ENCODE measurements around the gene SLC2A8.

Gene SLC2A8

DNA sequence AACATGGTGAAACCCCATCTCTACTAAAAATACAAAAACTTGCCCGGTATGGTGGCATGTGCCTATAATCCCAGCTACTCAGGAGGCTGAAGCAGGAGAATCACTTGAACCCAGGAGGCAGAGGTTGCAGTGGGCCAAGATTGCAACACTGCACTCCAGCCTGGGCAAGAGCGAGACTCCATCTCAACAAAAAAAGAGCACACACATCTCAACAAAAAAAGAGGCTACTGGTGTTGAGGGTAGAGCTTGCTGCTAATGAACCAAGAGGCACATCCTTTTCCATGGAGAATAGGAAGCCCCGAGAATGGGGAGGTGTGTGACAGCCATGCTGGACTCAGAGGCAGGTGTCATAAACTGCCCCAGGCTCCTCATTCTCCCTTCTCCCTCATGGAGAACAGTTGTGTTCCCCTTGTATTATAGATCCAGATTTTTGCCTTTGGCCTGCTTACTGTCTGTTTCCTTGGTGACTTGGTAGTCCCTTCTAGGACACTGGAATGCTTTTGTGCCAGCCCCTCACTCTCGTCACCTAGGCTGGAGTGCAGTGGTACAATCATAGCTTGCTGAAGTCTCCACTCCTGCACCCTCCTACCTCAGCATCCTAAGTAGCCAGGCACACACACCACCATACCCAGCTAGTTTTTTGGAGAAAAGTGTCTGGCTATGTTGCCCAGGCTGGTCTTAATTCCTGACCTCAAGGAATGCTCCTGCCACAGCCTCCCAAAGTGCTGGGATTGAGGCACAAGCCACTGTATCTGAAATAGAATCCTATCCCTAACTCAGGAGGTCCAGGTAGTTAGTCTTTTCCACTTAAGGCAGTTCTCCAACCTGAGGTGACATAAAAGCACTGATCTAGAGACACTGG, 49.1 kb downstream of the SLC2A8 start:
- no peak overlapping the region for H3K9ac ChIP-seq (ENCODE audit: low read depth, low read length)
- H3K27me3 ChIP-seq (ENCODE audit: control insufficient read depth, insufficient read depth, low read length): no peaks in the 10 kb centered on the region
- no peaks in the 10 kb centered on the region for H3K9me3 ChIP-seq (ENCODE audit: control insufficient read depth, insufficient read depth, low read length)
- no peak overlapping the region for H3K4me3 ChIP-seq (ENCODE audit: low read depth, low read length)
- H3K4me1 ChIP-seq (ENCODE audit: control insufficient read depth, insufficient read depth, low read length): no peaks in the 10 kb centered on the region
- peaks cover 68% of the 10 kb centered on the region for H3K36me3 ChIP-seq (ENCODE audit: control insufficient read depth, insufficient read depth, low read length)

DNA sequence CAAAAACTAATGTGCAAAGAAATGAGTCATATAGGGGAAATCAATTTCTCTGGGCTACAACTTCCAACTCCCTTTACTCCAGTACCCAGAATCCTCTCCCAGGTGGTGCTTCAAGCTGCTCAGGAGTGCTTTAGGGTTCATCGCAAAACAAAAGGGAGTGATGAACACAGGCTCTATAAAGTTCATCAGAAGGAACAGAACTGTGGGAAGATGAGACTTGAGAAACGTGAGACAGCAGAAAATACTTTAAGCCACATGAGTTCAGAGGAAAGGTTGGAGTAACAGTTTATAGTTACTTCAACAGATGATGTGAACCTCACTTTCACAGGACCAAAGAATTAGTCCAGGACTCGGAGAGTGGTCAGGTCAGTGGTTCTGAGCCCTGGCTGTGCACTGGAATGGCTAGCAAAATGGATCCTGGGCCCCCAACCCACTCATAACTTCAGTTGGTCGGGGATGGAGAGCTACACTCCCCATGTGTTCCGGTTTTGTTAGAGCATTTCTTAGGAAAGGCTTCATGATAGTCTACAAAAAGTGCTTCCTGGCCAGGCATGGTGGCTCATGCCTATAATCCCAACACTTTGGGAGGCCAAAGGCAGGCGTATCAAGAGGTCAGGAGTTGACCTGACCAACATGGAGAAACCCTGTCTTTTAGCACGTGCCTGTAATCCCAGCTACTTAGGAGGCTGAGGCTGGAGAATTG, 49.9 kb downstream of the SLC2A8 start:
- no peak overlapping the region for H3K4me3 ChIP-seq (ENCODE audit: low read depth, low read length)
- H3K9me3 ChIP-seq (ENCODE audit: control insufficient read depth, insufficient read depth, low read length): no peaks in the 10 kb centered on the region
- no peak overlapping the region for H3K9ac ChIP-seq (ENCODE audit: low read depth, low read length)
- H3K4me1 ChIP-seq (ENCODE audit: control insufficient read depth, insufficient read depth, low read length): no peaks in the 10 kb centered on the region
- no peaks in the 10 kb centered on the region for H3K27me3 ChIP-seq (ENCODE audit: control insufficient read depth, insufficient read depth, low read length)
- H3K36me3 ChIP-seq (ENCODE audit: control insufficient read depth, insufficient read depth, low read length): peaks cover 65% of the 10 kb centered on the region

DNA sequence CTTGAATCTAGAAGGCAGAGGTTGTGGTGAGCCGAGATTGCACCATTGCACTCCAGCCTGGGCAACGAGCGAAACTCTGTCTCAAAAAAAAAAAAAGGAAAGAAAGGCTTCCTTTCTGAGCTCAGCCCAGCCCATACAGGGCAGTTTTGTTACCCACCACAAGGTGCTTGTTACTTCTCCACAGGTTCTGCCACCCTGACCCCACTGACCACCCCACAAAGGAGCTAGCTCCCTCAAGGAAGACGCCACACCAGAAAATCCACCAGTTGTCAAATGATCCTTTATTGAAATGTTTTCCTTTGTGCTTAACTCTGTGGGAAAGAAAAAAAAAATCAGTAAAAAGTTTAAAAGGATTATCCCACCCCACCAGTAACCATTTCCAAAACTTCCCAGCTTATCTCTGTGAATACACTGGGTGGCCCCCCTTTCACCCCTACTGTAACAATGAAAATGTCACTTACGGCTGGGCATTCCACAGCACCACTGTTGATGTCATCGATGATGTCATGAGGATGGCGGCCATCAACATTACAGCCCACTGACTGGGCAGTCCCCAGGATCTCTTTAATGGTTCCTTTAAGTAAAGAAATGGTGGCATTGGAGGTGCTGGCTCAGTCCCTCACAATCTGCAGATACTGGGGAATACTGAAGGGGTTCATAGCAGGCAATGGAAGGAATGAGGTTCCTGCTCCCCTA, 50.6 kb downstream of the SLC2A8 start:
- Histone ChIP-seq H3K27me3 (ENCODE audit: control insufficient read depth, insufficient read depth, low read length) (no peaks in the 10 kb centered on the region), H3K4me3 (ENCODE audit: low read depth, low read length) (peak overlapping the region; percentile 95), H3K9ac (ENCODE audit: low read depth, low read length) (no peak overlapping the region), H3K9me3 (ENCODE audit: control insufficient read depth, insufficient read depth, low read length) (no peaks in the 10 kb centered on the region), H3K36me3 (ENCODE audit: control insufficient read depth, insufficient read depth, low read length) (peaks cover 65% of the 10 kb centered on the region), H3K4me1 (ENCODE audit: control insufficient read depth, insufficient read depth, low read length) (peaks cover 3% of the 10 kb centered on the region)

DNA sequence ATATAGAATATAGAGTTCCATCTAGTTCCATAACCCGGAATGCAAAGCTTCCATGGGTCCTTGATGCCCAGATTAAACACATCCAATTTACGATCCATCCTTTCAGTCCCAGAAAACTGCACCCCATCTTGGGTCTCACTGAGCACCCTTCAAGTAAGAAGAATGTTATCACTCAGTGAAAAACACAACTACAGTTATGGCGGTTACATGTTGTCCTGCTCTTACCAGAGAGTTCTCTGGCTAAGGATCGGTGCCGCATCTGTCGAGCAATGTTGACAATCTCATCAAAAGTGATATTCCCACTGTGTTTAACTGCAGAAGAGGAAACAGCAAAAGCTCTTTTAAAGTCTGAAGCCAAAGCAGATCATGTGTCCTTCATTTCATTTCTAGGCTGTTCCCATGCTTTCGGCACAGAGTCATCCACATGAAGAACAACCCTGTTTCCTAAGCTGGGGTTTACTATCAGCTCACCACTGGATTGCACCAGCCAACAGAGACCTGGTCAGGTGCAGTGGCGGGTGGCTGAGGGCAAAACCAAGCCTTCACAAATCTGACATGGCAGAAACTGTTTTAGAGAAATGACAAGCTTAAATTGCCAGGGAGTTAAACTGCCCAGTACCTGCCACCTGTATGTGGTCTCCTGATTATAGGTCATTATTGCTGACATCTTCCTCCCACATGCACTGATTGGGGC, 51.3 kb downstream of the SLC2A8 start:
- Histone ChIP-seq H3K27me3 (ENCODE audit: control insufficient read depth, insufficient read depth, low read length) (no peaks in the 10 kb centered on the region), H3K4me1 (ENCODE audit: control insufficient read depth, insufficient read depth, low read length) (peaks cover 3% of the 10 kb centered on the region), H3K9me3 (ENCODE audit: control insufficient read depth, insufficient read depth, low read length) (no peaks in the 10 kb centered on the region), H3K9ac (ENCODE audit: low read depth, low read length) (peak overlapping the region; percentile 100), H3K36me3 (ENCODE audit: control insufficient read depth, insufficient read depth, low read length) (peaks cover 68% of the 10 kb centered on the region), H3K4me3 (ENCODE audit: low read depth, low read length) (peak overlapping the region; percentile 95)

DNA sequence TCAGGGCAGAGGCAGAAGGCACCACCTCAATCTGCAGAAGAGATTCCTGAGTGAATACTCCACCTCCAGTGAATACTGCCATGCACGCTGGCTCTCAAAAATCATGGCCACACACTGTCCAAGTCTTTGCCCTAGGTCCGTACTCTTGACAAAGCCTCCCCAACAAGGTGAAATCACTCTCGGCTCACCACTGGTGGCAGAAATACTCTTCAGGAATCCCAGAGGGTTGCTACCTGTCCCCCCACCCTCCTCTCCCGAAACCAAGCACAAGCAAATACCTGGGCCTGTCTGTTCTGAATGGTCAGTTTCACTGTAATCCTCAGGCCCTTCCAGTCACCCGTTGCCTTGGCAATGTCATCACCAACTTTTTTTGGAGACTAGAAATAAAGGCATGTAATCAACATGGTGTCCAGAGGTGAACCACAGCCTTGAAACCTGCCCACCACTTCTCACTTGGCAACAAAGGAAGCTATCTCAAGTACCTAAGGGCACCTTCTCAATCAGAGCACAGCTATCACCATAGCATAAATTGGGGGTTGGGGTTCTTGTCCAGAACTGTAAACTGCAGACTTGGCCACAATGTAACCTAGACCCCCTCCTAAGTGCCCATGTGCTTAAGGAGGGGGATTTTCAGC, 52.5 kb downstream of the SLC2A8 start:
- peaks cover 3% of the 10 kb centered on the region for H3K4me1 ChIP-seq (ENCODE audit: control insufficient read depth, insufficient read depth, low read length)
- peaks cover 65% of the 10 kb centered on the region for H3K36me3 ChIP-seq (ENCODE audit: control insufficient read depth, insufficient read depth, low read length)
- H3K9me3 ChIP-seq (ENCODE audit: control insufficient read depth, insufficient read depth, low read length): no peaks in the 10 kb centered on the region
- peak overlapping the region; percentile 95 for H3K4me3 ChIP-seq (ENCODE audit: low read depth, low read length)
- no peaks in the 10 kb centered on the region for H3K27me3 ChIP-seq (ENCODE audit: control insufficient read depth, insufficient read depth, low read length)
- H3K9ac ChIP-seq (ENCODE audit: low read depth, low read length): peak overlapping the region; percentile 100

DNA sequence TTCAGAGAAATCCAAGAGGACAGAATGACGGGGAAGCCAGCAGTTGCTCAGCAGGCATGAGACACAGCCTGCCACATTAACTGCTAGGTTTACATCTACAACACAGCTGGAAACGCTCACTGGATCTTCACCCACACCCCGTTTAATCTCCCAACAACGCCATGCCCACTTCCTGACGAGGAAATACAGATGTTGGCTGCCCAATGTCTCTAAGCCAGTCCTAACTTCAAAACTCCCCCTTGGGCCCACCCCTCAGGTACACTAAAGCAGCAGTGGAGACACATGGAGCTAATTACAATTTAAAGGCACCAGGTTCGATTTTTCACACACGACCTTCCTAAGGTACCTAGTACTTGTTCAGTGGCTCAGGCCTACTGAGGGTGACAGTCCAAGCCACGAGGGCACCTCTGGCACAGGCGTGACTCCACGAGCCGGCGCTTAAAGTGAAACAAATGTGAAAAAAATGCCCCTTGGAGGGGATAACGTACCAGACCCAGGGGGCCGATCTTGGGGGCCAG, 53.3 kb downstream of the SLC2A8 start:
- Histone ChIP-seq H3K9ac (ENCODE audit: low read depth, low read length) (peak overlapping the region; percentile 100), H3K27me3 (ENCODE audit: control insufficient read depth, insufficient read depth, low read length) (no peaks in the 10 kb centered on the region), H3K4me1 (ENCODE audit: control insufficient read depth, insufficient read depth, low read length) (peaks cover 3% of the 10 kb centered on the region), H3K36me3 (ENCODE audit: control insufficient read depth, insufficient read depth, low read length) (peaks cover 59% of the 10 kb centered on the region), H3K9me3 (ENCODE audit: control insufficient read depth, insufficient read depth, low read length) (no peaks in the 10 kb centered on the region), H3K4me3 (ENCODE audit: low read depth, low read length) (peak overlapping the region; percentile 95)

DNA sequence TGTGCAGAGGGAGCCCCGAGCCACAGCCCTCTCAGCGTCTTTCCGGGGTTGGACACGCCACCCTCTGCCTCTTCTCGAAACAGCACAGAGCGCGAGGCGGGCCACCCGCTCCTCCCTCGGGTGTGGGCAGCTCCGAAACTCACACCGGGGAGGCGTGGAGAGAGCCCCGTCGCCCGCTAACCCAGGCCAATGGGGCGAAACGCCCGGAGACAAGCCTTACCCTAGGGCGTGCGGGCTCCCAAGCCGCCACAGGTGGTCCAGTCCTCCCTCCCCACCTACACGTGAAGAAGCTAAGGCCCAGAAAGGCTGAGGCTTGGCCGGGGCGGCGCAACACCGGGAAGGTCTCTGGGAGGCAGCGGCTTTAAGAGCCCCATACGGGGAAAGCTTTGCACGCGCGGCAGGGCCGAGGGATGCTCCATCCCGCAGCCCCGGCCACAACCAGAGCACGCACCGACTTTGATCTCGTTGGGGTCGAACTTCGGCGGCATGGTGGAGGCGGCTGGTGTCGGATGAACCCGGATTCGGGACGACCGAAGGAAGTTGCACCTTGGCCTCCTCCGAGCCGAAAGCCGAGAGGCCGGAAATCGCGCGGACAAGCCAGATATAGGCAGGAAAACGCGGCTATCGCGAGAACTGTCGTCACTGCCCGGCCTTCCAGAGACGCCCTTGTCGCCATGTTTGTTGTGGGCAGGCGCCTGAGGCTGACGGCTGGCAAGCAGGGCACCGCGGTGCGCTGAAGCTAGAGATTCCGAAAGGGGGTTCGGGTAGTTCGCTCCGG, 54.0 kb downstream of the SLC2A8 start, which contains the start of the genes LRSAM1 and RPL12:
Gene LRSAM1 (plus strand): TSS at position 681 of the 778 bp plus-strand sequence. CDS start 3,018 bp downstream, outside the sequence.
Gene RPL12 (minus strand): TSS at position 577 of the 778 bp plus-strand sequence. CDS start 89 bp downstream, at position 488.
- H3K9ac ChIP-seq (ENCODE audit: low read depth, low read length): peak within 1 kb of the TSS; percentile 100
- peaks cover 56% of the 10 kb centered on the region for H3K36me3 ChIP-seq (ENCODE audit: control insufficient read depth, insufficient read depth, low read length)
- H3K4me3 ChIP-seq (ENCODE audit: low read depth, low read length): peak within 1 kb of the TSS; percentile 95
- no peaks in the 10 kb centered on the region for H3K9me3 ChIP-seq (ENCODE audit: control insufficient read depth, insufficient read depth, low read length)
- H3K27me3 ChIP-seq (ENCODE audit: control insufficient read depth, insufficient read depth, low read length): no peaks in the 10 kb centered on the region
- H3K4me1 ChIP-seq (ENCODE audit: control insufficient read depth, insufficient read depth, low read length): peaks cover 3% of the 10 kb centered on the region

DNA sequence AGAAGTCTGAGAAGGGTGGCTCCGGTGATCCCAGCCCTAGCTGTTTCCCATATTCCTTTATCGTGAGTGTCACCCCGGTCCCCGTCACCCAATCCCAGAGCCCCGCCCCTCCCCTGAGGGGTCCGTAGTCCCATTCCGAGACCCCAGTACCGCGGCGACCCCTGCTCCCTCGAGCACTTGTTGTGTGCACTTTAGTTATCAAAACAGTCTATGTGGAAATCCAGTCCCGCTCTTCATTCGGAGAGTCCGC, 54.6 kb downstream of the SLC2A8 start:
- Histone ChIP-seq H3K4me3 (ENCODE audit: low read depth, low read length) (peak overlapping the region; percentile 95), H3K4me1 (ENCODE audit: control insufficient read depth, insufficient read depth, low read length) (peaks cover 3% of the 10 kb centered on the region), H3K36me3 (ENCODE audit: control insufficient read depth, insufficient read depth, low read length) (peaks cover 52% of the 10 kb centered on the region), H3K9me3 (ENCODE audit: control insufficient read depth, insufficient read depth, low read length) (no peaks in the 10 kb centered on the region), H3K9ac (ENCODE audit: low read depth, low read length) (peak overlapping the region; percentile 81), H3K27me3 (ENCODE audit: control insufficient read depth, insufficient read depth, low read length) (no peaks in the 10 kb centered on the region)

DNA sequence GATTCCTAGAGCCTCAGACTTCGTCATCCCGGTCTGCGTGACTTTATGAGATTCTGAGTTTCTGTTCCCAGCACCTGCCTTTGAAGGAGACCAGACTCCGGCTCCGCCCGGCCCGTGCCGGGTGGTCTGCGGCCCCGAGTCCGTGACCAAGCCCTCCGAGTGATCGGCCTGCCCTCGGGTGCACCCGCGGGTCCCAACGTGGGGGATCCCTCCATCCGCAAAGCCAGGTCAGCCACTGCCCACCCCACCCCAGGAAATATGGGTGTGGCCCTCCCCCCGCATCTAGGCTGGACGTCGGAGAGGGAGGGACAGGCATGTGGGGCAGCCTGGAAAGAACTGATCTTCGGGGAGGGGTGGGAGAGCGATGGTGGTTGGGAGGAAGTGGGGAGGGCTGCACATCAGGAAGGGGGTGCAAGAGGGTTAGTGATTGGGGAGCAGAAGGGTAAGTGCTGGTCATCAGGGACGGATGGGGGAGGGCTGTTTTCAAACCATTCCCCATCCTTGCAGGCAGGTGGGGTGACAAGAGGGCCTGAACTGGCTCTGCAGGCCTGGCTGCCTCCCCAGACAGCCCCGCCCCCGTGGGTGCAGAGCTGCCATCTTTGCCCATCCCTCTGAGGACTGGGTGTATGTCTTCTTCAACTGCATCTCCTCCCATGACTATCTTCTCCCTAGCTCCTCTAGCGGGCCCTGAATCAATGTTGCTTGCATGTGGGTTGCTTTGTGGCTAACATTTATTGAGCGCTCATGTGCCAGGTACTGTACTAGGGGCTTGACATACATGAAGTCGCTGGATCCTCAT, 55.1 kb downstream of the SLC2A8 start:
- Histone ChIP-seq H3K27me3 (ENCODE audit: control insufficient read depth, insufficient read depth, low read length) (no peaks in the 10 kb centered on the region), H3K4me1 (ENCODE audit: control insufficient read depth, insufficient read depth, low read length) (peaks cover 3% of the 10 kb centered on the region), H3K9me3 (ENCODE audit: control insufficient read depth, insufficient read depth, low read length) (no peaks in the 10 kb centered on the region), H3K9ac (ENCODE audit: low read depth, low read length) (peak overlapping the region; percentile 81), H3K36me3 (ENCODE audit: control insufficient read depth, insufficient read depth, low read length) (peaks cover 50% of the 10 kb centered on the region), H3K4me3 (ENCODE audit: low read depth, low read length) (peak overlapping the region; percentile 95)

DNA sequence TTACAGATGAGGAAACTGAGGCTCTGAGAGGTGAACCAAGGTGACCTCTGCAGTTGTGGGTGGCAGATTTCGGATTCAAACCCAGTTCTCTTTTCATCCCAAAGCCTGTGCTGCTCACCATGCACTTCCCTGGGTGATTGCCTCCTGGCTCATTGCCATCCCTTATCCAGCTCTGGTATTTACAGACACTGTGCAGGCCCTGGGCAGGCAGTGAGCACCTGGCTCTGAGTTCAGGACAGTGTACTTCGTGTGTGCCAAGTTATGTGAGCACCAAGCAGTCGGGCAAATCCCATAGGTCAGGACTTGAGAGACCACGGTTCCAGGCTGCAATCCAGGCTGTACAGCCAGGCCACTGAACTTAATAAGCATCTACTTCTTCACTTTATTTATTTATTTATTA, 55.7 kb downstream of the SLC2A8 start:
- Histone ChIP-seq H3K9me3 (ENCODE audit: control insufficient read depth, insufficient read depth, low read length) (no peaks in the 10 kb centered on the region), H3K4me1 (ENCODE audit: control insufficient read depth, insufficient read depth, low read length) (peaks cover 3% of the 10 kb centered on the region), H3K9ac (ENCODE audit: low read depth, low read length) (peak overlapping the region; percentile 39), H3K36me3 (ENCODE audit: control insufficient read depth, insufficient read depth, low read length) (peaks cover 50% of the 10 kb centered on the region), H3K27me3 (ENCODE audit: control insufficient read depth, insufficient read depth, low read length) (no peaks in the 10 kb centered on the region), H3K4me3 (ENCODE audit: low read depth, low read length) (peak overlapping the region; percentile 95)
